PC-9 (cell line): Measurements from ENCODE around the gene RBFOX2. TPM values are rescaled to one million over a fixed set of nuclear protein-coding genes. Genes with fewer than 3 reads are reported as not detected.

ENCODE experiments used
- BruUV-seq: library from RNA; stranded (reverse); fragments of 400-500 nt; replicated peaks from 2 replicates; lab custom pipeline; 2021; lab: Mats Ljungman, UMichigan
- CTCF ChIA-PET: fragments of 300-600 bp; sonication (Branson Sonifier 250); formaldehyde crosslinking; loops from one replicate; lab custom pipeline; 2022; ENCODE audit warnings: antibody characterized with exemption; lab: Charles Lee
- POLR2A ChIA-PET: fragments of 300-600 bp; sonication (Branson Sonifier 250); formaldehyde crosslinking; loops from one replicate; lab custom pipeline; 2022; ENCODE audit warnings: antibody characterized with exemption; ENCODE audit not compliant: unreplicated experiment; lab: Charles Lee
- DNase-seq, 2 experiments: peaks; one replicate each; pipeline versions ENCODE4 v3.0.0 to v3.0.0-alpha.2; 2015 to 2022; ENCODE audit warnings: mixed read lengths in 1 of 2
- H2AFZ ChIP-seq: fragments of 200-600 bp; sonication (generic); 2 replicates; pipeline ENCODE4 v1.8.1; 2017; ENCODE audit warnings: antibody characterized with exemption
- H3F3A ChIP-seq: fragments of 200-600 bp; sonication (generic); 2 replicates; pipeline ENCODE4 v1.8.1; 2017; ENCODE audit warnings: antibody characterized with exemption, mild to moderate bottlenecking, low read depth; ENCODE audit not compliant: insufficient read depth
- H3K27ac ChIP-seq: fragments of 200-600 bp; sonication (generic); 2 replicates; pipeline ENCODE4 v1.6.1; 2016; ENCODE audit warnings: mixed run types
- H3K27me3 ChIP-seq: fragments of 200-600 bp; sonication (generic); 2 replicates; pipeline ENCODE4 v1.6.1; 2016; ENCODE audit warnings: low read depth, mixed run types; ENCODE audit not compliant: insufficient read depth
- H3K36me3 ChIP-seq: fragments of 200-600 bp; sonication (generic); 2 replicates; pipeline ENCODE4 v1.6.1; 2016; ENCODE audit warnings: low read depth, mixed run types
- H3K4me1 ChIP-seq: fragments of 200-600 bp; sonication (generic); replicated peaks from 2 replicates; pipeline ENCODE4 v1.6.1; 2016; ENCODE audit warnings: mixed run types; ENCODE audit not compliant: insufficient read depth
- H3K4me2 ChIP-seq: fragments of 200-600 bp; sonication (generic); 2 replicates; pipeline ENCODE4 v1.6.1; 2017; ENCODE audit warnings: mixed run types
- H3K4me3 ChIP-seq: fragments of 200-600 bp; sonication (generic); 2 replicates; pipeline ENCODE4 v1.6.1; 2016; ENCODE audit warnings: mixed run types
- H3K79me2 ChIP-seq: fragments of 200-600 bp; sonication (generic); 2 replicates; pipeline ENCODE4 v1.6.1; 2017; ENCODE audit warnings: low read depth, mixed run types
- H3K9me2 ChIP-seq: fragments of 200-600 bp; sonication (generic); 2 replicates; pipeline ENCODE4 v1.8.1; 2017; ENCODE audit warnings: mild to moderate bottlenecking; ENCODE audit not compliant: insufficient read depth
- H3K9me3 ChIP-seq: fragments of 200-600 bp; sonication (generic); 2 replicates; pipeline ENCODE4 v1.8.1; 2016; ENCODE audit warnings: low read depth; ENCODE audit not compliant: insufficient read depth
- H4K20me1 ChIP-seq: fragments of 200-600 bp; sonication (generic); 2 replicates; pipeline ENCODE4 v1.8.1; 2017; ENCODE audit not compliant: insufficient read depth
- EZH2 ChIP-seq: fragments of 200-600 bp; sonication (generic); IDR thresholded peaks from 2 replicates; pipeline ENCODE4 v1.8.0; 2017; ENCODE audit warnings: antibody characterized with exemption, low read depth
- intact Hi-C: fragments of 100-400 bp; cut with micrococcal nuclease; formaldehyde crosslinking; loops from one replicate; pipeline ENCODE4 v1.10.0; 2022; ENCODE audit not compliant: unreplicated experiment
- total RNA-seq: library from RNA; stranded (reverse); gene quantifications from 2 replicates; pipeline ENCODE4 v1.2.3, GENCODE V29; 2021
- TF ChIP-seq, protein P1 (sequence below): fragments of 200-600 bp; sonication (generic); conservative IDR thresholded peaks from 2 replicates; pipeline ENCODE4 v1.6.1; 2017; ENCODE audit warnings: mixed run types, antibody characterized with exemption, mild to moderate bottlenecking, moderate library complexity

The RBFOX2 gene
- total RNA-seq, 1 experiment from 2014 or later = 109 TPM

DNA sequence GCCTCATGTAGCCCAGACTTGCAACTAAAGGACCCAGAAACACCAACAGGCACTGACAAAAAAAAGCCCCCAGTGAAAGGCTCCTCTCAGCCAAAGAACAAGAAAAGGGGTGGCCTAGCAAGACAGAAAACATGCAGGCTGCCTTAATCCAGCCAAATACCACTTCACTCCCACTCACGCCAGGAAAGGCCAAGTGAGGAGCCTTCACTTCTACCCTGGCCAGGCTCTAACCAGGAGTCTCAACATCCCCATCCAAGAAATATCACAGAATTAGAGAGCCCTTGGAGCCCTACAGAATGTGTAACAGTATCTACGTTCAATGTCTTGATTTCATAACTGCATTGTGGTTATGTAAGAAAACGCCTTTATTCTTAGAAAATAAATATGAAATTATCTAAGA, 162.0 kb downstream of the RBFOX2 start:
- ChIA-PET POLR2A (no interaction called here), CTCF (no interaction called here)
- H3K4me2 ChIP-seq = no peak overlapping the region
- peaks cover 22% of the 10 kb centered on the region for H3F3A ChIP-seq
- BruUV-seq = no TSS peak
- no peak overlapping the region for H2AFZ ChIP-seq
- peaks cover 13% of the 10 kb centered on the region; the same call in 1 of the 2 replicates for H4K20me1 ChIP-seq
- no peaks in the 10 kb centered on the region for H3K9me3 ChIP-seq
- intact Hi-C loops = no loop called here
- TF ChIP-seq, protein P1, sequence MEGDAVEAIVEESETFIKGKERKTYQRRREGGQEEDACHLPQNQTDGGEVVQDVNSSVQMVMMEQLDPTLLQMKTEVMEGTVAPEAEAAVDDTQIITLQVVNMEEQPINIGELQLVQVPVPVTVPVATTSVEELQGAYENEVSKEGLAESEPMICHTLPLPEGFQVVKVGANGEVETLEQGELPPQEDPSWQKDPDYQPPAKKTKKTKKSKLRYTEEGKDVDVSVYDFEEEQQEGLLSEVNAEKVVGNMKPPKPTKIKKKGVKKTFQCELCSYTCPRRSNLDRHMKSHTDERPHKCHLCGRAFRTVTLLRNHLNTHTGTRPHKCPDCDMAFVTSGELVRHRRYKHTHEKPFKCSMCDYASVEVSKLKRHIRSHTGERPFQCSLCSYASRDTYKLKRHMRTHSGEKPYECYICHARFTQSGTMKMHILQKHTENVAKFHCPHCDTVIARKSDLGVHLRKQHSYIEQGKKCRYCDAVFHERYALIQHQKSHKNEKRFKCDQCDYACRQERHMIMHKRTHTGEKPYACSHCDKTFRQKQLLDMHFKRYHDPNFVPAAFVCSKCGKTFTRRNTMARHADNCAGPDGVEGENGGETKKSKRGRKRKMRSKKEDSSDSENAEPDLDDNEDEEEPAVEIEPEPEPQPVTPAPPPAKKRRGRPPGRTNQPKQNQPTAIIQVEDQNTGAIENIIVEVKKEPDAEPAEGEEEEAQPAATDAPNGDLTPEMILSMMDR = no peak
- no peak for TF ChIP-seq EZH2
- peaks cover 5% of the 10 kb centered on the region; the same call in 1 of the 2 replicates for H3K4me1 ChIP-seq
- no peaks in the 10 kb centered on the region for H3K27me3 ChIP-seq
- no peak overlapping the region for H3K27ac ChIP-seq
- peaks cover 97% of the 10 kb centered on the region for H3K79me2 ChIP-seq
- DNase-seq = no peak
- H3K36me3 ChIP-seq = no peaks in the 10 kb centered on the region
- no peak overlapping the region for H3K4me3 ChIP-seq
- no peaks in the 10 kb centered on the region for H3K9me2 ChIP-seq

GRCh38 chr22:35864545-35865165, 164.0 kb downstream of the RBFOX2 start:
- H3K4me2 ChIP-seq = no peak overlapping the region
- H3K27ac ChIP-seq = no peak overlapping the region
- no peaks in the 10 kb centered on the region for H3K36me3 ChIP-seq
- peaks cover 31% of the 10 kb centered on the region for H3F3A ChIP-seq
- no peak overlapping the region for H2AFZ ChIP-seq
- no peak for DNase-seq
- BruUV-seq = no TSS peak
- H3K4me1 ChIP-seq = peaks cover 5% of the 10 kb centered on the region; the same call in 1 of the 2 replicates
- peaks cover 97% of the 10 kb centered on the region for H3K79me2 ChIP-seq
- peaks cover 13% of the 10 kb centered on the region; the same call in 1 of the 2 replicates for H4K20me1 ChIP-seq
- TF ChIP-seq EZH2 = no peak
- TF ChIP-seq, protein P1 = no peak
- intact Hi-C loops = no loop called here
- H3K9me3 ChIP-seq = peaks cover 3% of the 10 kb centered on the region; the same call in 1 of the 2 replicates
- CTCF ChIA-PET = no interaction called here
- H3K4me3 ChIP-seq = no peak overlapping the region
- POLR2A ChIA-PET = no interaction called here
- H3K9me2 ChIP-seq = no peaks in the 10 kb centered on the region
- no peaks in the 10 kb centered on the region for H3K27me3 ChIP-seq

DNA sequence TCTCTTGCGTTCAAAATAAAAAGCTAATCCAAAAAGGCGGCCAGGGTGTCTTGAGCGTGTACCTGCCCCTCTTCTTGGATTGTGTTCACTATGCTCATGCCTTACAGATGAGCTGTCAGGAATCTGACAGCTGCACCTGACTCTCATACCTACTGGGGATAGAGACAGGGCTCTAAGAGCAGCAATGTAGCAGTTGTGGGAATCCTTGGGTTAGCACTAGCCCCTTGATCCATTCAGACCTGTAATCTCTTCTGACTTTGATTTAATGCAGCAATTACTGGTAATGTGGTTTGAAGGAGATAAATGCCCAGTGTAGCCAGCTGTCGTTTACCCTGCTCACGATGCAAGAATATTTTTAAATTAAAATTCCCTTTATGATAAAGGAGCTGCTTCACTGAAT, 165.2 kb downstream of the RBFOX2 start:
- Histone ChIP-seq H3K4me3 (no peak overlapping the region), H3F3A (peaks cover 31% of the 10 kb centered on the region), H4K20me1 (peaks cover 9% of the 10 kb centered on the region), H3K9me2 (no peaks in the 10 kb centered on the region), H3K4me2 (no peak overlapping the region), H3K36me3 (no peaks in the 10 kb centered on the region), H3K79me2 (peaks cover 98% of the 10 kb centered on the region), H3K4me1 (0 out of 2 replicates have a peak, but pooled peaks cover 5% of the 10 kb centered on the region), H3K27ac (no peak overlapping the region), H3K27me3 (no peaks in the 10 kb centered on the region), H2AFZ (no peak overlapping the region), H3K9me3 (peaks cover 3% of the 10 kb centered on the region; the same call in 1 of the 2 replicates)
- ChIA-PET CTCF (no interaction called here), POLR2A (no interaction called here)
- intact Hi-C loops = no loop called here
- no TSS peak for BruUV-seq
- TF ChIP-seq, protein P1 = no peak
- TF ChIP-seq EZH2 = no peak
- no peak for DNase-seq
